Cardiac fibroblast (primary cell): Measurements from ENCODE around the gene G3BP1.
A peak's percentile ranks its signal among the peaks of the same experiment; 100 is the strongest.

ENCODE experiments used
- DNase-seq, 2 donors: peaks; one replicate each; pipeline versions ENCODE4 v3.0.0 to v3.0.0-alpha.2; 2010; ENCODE audit warnings: low read depth in 2 of 2
- H3K4me3 ChIP-seq, 2 donors: replicated peaks in 1 of 2; 1 replicate in 1 of 2; 2 replicates in 1 of 2; pipeline ENCODE4 v1.5.1; 2011; ENCODE audit warnings: low read depth in 2 of 2, low read length in 2 of 2, mild to moderate bottlenecking in 2 of 2, moderate library complexity in 1 of 2
- CTCF ChIP-seq: IDR thresholded peaks from one replicate; pipeline ENCODE4 v1.5.1; 2011; ENCODE audit warnings: low read depth, mild to moderate bottlenecking, low read length, inconsistent platforms

The G3BP1 gene

DNA sequence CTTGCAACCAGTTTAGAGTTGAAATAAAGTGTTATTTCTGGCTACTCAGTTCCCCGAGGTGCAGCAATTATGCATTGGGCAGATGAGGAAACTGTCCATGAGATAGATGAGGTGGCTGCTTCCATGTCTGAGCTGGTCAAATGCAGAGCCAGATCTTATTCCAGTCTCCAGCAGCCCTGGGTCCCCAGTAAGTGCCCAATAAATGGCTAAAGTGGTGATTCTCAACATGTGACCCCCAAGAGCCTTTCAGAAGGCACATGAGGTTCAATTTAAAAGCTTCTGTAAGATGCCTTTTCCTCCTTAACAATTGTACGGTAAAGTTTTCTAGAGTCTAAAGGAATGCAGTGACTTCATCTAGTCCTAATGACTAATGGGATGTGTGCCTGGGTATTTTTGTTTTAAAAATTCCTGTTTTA, 30.8 kb upstream of the G3BP1 start:
- peak; percentile 59 to 91 for DNase-seq
- no peak for TF ChIP-seq CTCF
- peak overlapping the region in 1 of 2 donors; percentile 7 for H3K4me3 ChIP-seq

DNA sequence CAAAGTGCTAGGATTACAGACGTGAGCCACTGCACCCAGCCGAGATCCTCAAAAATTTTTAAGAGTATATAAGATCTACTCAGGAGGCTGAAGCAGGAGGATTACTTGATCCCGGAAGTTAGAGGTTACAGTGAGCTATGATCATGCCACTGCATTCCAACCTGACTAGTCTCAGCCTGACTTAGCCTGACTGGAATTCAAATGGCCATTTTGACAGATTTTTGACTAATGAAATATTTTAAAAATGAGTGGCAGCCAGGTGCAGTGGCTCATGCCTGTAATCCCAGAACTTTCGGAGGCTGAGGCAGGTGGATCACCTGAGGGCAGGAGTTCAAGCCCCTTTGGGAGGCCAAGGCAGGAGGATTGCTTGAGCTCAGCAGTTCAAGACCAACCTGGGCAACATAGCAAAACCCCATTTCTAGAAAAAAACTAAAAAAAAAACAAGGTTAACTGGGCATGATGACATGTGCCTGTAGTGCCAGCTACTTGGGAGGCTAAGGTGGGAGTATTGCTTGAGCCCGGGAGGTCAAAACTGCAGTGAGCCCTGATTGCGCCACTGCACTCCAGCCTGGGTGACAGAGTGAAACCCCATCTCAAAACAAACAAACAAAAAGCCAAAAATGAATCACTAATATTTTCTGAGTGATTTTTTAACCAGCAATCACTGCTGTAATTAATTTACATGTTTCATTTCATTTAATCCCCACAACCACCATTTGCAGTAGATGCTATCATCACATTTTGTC, 29.9 kb upstream of the G3BP1 start:
- no peak overlapping the region for H3K4me3 ChIP-seq
- peak; percentile 39 to 94 for DNase-seq
- TF ChIP-seq CTCF = no peak

GRCh38 chr5:151742870-151743294, 28.9 kb upstream of the G3BP1 start:
- TF ChIP-seq CTCF = peak; percentile 69
- DNase-seq = peak; percentile 74 to 84
- no peak overlapping the region for H3K4me3 ChIP-seq

DNA sequence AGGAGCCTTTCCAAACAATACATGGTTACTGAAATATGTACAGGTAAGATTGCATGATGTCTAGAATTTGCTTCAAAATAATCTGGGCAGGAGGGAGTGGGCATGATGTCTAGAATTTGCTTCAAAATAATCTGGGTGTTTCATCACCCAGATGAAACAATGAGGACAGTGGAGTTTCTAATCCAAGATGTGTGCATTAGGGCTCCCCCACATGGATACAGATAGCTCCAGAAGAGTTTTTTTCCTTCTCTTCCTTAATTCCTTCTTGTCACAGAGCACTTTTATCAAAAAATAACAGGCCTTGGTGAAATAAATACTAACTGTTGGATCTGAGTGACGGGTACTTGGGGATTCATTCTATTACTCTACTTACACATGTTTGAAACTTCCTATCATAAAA, 28.2 kb upstream of the G3BP1 start:
- DNase-seq = peak in 1 of 2 donors; percentile 26
- H3K4me3 ChIP-seq = no peak overlapping the region
- TF ChIP-seq CTCF = no peak

DNA sequence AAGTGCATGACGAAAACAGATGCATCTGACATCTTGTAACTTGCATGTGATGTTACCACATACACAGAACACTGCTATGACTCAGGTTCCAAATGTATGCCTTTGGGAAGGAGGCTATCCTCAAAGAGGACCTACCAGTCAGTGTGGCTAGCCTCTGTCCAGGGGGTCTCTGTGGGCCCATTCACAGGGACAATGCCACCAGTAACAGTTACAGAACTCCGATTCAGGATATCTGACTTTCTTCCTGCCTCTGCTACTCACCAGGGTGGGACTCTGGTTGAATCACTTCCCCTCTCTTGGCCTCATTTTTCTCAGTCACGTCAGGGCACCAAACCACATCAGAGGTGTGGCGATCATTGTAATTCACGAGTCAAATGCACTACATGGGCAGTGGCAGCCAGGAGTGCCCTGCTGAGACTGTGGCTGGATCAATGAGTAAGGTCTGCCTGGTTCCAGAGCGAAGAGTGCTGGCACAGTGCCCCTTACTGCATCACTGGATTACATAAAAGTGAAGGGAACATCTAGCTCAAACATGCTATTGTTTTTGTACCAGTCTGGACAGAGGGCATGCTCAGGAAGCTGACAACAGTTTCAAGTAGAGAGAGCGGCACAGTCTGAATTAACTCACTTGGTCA, 26.6 kb upstream of the G3BP1 start:
- peak; percentile 82 to 94 for DNase-seq
- H3K4me3 ChIP-seq = no peak overlapping the region
- TF ChIP-seq CTCF = no peak

DNA sequence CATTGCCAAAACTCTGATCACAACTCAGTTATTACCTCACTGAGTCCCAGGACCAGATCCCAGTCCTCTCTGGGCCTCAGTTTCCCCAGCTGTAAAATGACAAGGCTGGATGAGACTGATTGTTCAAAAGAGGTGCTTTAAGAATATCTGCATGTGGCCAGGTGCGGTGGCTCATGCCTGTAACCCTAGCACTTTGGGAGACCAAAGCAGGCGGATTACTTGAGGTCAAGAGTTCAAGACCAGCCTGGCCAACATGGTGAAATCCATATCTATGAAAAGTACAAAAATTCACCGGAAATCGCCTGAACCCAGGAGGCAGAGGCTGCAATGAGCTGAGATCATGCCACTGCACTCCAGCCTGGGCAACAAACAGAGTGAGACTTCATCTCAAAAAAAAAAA, 21.6 kb upstream of the G3BP1 start:
- no peak for TF ChIP-seq CTCF
- H3K4me3 ChIP-seq = no peak overlapping the region
- DNase-seq = no peak
